Ectodermal cell (in vitro differentiated cells): ENCODE data around the gene KIAA1328.

Source experiments
- H3K27ac ChIP-seq: 2 replicates; pipeline ENCODE4 v1.7.0; 2013; ENCODE audit warnings: mild to moderate bottlenecking, low read depth, low read length; ENCODE audit not compliant: insufficient read depth, poor library complexity, severe bottlenecking
- H3K27me3 ChIP-seq: 2 replicates; pipeline ENCODE4 v1.7.0; 2013; ENCODE audit warnings: mild to moderate bottlenecking, low read length; ENCODE audit not compliant: insufficient read depth, control insufficient read depth, poor library complexity, severe bottlenecking
- H3K36me3 ChIP-seq: one replicate; pipeline ENCODE4 v1.7.0; 2013; ENCODE audit warnings: low read length; ENCODE audit not compliant: control insufficient read depth, insufficient read depth
- H3K4me1 ChIP-seq: one replicate; pipeline ENCODE4 v1.7.0; 2013; ENCODE audit warnings: low read length; ENCODE audit not compliant: control insufficient read depth, insufficient read depth
- H3K4me3 ChIP-seq: 2 replicates; pipeline ENCODE4 v1.7.0; 2013; ENCODE audit warnings: low read depth, low read length, control low read depth; ENCODE audit not compliant: insufficient read depth
- H3K9me3 ChIP-seq: 2 replicates; pipeline ENCODE4 v1.7.0; 2013; ENCODE audit warnings: mild to moderate bottlenecking, low read length, moderate library complexity; ENCODE audit not compliant: control insufficient read depth
- WGBS, 2 experiments: methylation state at CpG; one replicate each; pipeline ENCODE4 v1.1.7; 2013; ENCODE audit warnings: missing lambda C conversion rate in 2 of 2; 5-methylcytosine and 5-hydroxymethylcytosine counted together

KIAA1328 gene

GRCh38 chr18:37210781-37211180 is 381.9 kb downstream of the KIAA1328 start:
- 82% methylated on average over 1 of the region's 1 CpG; no CpG with 5 or more reads in 1 of the 2 experiments for WGBS, 2 experiments
- Histone ChIP-seq H3K27me3 (no peaks in the 10 kb centered on the region), H3K4me3 (no peak overlapping the region), H3K27ac (no peak overlapping the region), H3K9me3 (no peaks in the 10 kb centered on the region), H3K4me1 (no peaks in the 10 kb centered on the region), H3K36me3 (no peaks in the 10 kb centered on the region)

DNA sequence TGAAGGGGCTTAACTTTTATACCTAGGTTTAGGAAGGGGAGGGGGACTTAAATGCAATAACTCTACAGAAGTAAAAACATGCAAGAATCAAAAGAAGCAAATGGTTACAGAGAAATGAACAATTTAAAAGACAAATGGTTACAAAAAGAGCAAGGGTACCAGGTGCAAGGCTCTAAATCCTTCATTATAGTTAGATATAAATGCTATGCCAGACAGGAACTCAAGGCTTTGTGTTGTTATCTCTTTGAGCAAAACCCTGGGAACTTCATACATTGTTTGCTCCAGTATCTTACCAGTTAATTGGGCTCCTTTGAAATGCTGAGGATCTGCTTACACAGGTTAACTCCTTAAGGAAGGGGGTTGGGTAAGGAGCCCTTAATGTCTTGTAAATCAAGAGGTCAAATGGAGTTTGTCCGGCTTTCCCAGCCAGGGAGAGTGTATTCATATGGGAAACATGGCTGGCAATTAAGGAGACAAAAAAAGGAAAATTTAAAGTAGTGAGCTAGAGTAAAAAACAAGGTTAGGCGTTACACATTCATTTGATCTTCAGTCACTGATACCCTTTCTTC is 389.2 kb downstream of the KIAA1328 start:
- no peaks in the 10 kb centered on the region for H3K36me3 ChIP-seq
- no peaks in the 10 kb centered on the region for H3K4me1 ChIP-seq
- no peak overlapping the region for H3K27ac ChIP-seq
- H3K27me3 ChIP-seq, result no peaks in the 10 kb centered on the region
- H3K9me3 ChIP-seq, result no peaks in the 10 kb centered on the region
- H3K4me3 ChIP-seq, result no peak overlapping the region
- WGBS, 2 experiments, result 11 to 13% methylated on average over 2 of the region's 2 CpGs

- no peaks in the 10 kb centered on the region for H3K36me3 ChIP-seq
- H3K27me3 ChIP-seq, result no peaks in the 10 kb centered on the region
- H3K9me3 ChIP-seq, result no peaks in the 10 kb centered on the region
- H3K4me1 ChIP-seq, result no peaks in the 10 kb centered on the region
- no peak overlapping the region for H3K27ac ChIP-seq
- WGBS, 2 experiments, result 54 to 57% methylated on average over 7 of the region's 7 CpGs
- H3K4me3 ChIP-seq, result no peak overlapping the region
Observed at GRCh38 chr18:37219257-37219656, 390.3 kb downstream of the KIAA1328 start.

DNA sequence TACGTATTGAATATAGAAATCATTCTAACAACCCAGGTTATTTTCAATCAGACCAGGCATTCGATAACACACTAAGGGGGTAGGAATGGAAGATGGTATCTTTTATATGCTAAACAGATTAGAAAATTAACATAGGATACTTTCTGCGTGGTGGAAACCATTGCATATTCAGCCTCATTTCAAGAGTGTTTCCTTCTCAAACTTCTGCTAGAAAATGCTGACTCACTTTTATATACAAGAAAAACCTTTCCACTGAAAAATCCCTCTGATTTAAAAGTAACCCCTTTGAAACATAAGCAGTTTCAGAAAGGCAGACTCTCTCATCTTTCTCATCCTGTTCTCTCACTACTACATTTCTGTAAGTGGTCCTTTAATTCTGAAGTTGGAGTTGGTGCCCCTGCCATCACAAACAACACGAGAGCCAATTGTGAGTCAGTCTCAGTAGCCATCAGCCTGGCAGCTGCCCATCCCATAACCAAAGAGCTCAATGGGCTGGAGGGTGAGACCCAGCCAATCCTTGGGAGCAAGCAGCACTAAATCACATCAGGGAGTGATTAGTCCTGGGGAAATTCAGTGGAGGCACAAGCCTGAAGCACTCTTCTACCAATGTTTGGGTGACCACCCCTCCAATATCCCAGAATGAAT is 393.5 kb downstream of the KIAA1328 start:
- Histone ChIP-seq H3K27me3 (no peaks in the 10 kb centered on the region), H3K27ac (no peak overlapping the region), H3K9me3 (no peaks in the 10 kb centered on the region), H3K4me3 (no peak overlapping the region), H3K4me1 (no peaks in the 10 kb centered on the region), H3K36me3 (no peaks in the 10 kb centered on the region)
- 85 to 90% methylated on average over 2 to 4 of the region's 4 CpGs for WGBS, 2 experiments

DNA sequence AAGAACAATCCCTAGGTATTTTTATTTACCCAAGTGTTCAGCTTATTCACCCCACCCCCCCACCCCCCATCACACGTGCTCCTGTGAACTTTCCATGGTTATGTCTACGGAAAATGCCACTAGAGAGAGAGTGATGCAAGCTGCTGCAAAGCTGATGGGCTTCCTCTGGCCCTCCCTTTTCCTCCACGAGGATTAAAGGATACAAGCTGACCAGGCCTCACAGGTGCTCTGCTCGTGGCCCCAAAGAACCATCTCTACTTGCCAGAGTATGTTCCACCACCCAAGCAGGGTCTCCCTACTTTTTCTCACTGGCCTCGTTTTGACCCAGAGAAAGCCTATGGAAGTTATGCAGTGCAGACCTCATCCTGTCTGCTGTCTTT is 394.1 kb downstream of the KIAA1328 start:
- Histone ChIP-seq H3K27ac (no peak overlapping the region), H3K4me1 (no peaks in the 10 kb centered on the region), H3K4me3 (no peak overlapping the region), H3K27me3 (no peaks in the 10 kb centered on the region), H3K36me3 (no peaks in the 10 kb centered on the region), H3K9me3 (no peaks in the 10 kb centered on the region)
- WGBS, 2 experiments, result 89 to 91% methylated on average over 4 to 5 of the region's 5 CpGs

- no peaks in the 10 kb centered on the region for H3K4me1 ChIP-seq
- H3K27me3 ChIP-seq, result no peaks in the 10 kb centered on the region
- WGBS, 2 experiments, result 75 to 79% methylated on average over 4 of the region's 4 CpGs
- H3K36me3 ChIP-seq, result no peaks in the 10 kb centered on the region
- no peaks in the 10 kb centered on the region for H3K9me3 ChIP-seq
- H3K27ac ChIP-seq, result no peak overlapping the region
- no peak overlapping the region for H3K4me3 ChIP-seq
Observed at GRCh38 chr18:37225279-37225678, 396.4 kb downstream of the KIAA1328 start.

- WGBS, 2 experiments, result 91 to 92% methylated on average over 3 of the region's 3 CpGs
- Histone ChIP-seq H3K9me3 (no peaks in the 10 kb centered on the region), H3K27me3 (no peaks in the 10 kb centered on the region), H3K4me1 (no peaks in the 10 kb centered on the region), H3K27ac (no peak overlapping the region), H3K36me3 (no peaks in the 10 kb centered on the region), H3K4me3 (no peak overlapping the region)
Observed at GRCh38 chr18:37230768-37231167, 401.8 kb downstream of the KIAA1328 start.

DNA sequence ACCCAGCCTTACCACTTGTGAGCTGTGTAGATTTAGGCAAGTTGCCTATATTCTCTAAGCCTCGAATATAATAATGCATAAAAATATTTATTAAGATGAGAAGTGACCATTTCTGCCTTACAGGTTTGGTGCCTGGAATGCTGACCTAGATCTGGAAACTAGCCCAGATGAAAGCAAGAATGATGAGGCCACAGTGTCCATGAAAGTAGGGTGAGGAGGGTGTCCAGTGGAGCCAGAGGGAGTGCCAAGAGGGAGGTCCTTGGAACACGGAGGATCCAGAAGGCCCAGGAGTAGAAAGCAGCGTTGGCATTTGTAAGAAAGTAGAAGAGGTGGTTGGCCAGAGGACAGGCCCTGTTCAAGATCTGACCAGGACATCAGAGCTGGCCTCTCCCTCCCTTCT is 402.3 kb downstream of the KIAA1328 start:
- 87 to 96% methylated on average over 2 of the region's 3 CpGs for WGBS, 2 experiments
- no peaks in the 10 kb centered on the region for H3K27me3 ChIP-seq
- H3K4me3 ChIP-seq, result no peak overlapping the region
- H3K27ac ChIP-seq, result no peak overlapping the region
- H3K4me1 ChIP-seq, result no peaks in the 10 kb centered on the region
- H3K36me3 ChIP-seq, result no peaks in the 10 kb centered on the region
- H3K9me3 ChIP-seq, result no peaks in the 10 kb centered on the region

DNA sequence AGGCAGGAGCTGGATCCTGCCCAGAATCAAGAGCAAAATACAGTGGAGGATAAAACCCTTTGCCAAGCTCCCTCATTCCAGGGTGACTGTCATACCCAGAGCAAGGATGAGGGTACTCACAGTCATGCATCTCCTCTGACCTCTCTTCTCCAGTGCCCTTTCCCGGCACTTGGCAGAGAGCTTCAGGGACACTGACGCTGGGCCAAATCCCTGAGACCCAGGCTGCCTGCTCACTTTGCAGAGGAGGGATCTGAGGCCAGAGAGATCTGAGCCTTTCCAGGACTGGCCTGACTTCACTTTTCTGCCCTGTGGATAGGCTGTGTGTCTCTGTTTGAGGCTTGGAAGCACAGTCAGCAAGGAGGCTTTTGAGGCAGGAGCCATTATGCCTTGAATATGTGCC is 406.7 kb downstream of the KIAA1328 start:
- Histone ChIP-seq H3K4me3 (no peak overlapping the region), H3K36me3 (no peaks in the 10 kb centered on the region), H3K9me3 (no peaks in the 10 kb centered on the region), H3K27ac (no peak overlapping the region), H3K27me3 (no peaks in the 10 kb centered on the region), H3K4me1 (no peaks in the 10 kb centered on the region)
- WGBS, 2 experiments, result 94 to 97% methylated on average over 2 of the region's 2 CpGs

- Histone ChIP-seq H3K36me3 (no peaks in the 10 kb centered on the region), H3K27ac (no peak overlapping the region), H3K4me1 (peaks cover 3% of the 10 kb centered on the region), H3K4me3 (no peak overlapping the region), H3K9me3 (no peaks in the 10 kb centered on the region), H3K27me3 (peaks cover 11% of the 10 kb centered on the region)
- WGBS, 2 experiments, result 87 to 89% methylated on average over 6 of the region's 6 CpGs
Observed at GRCh38 chr18:37238282-37239108, 409.6 kb downstream of the KIAA1328 start.
